Neuronal stem cell (in vitro differentiated cells): ENCODE measurements around the gene MMP17.
A peak's percentile ranks its signal among the peaks of the same experiment; 100 is the strongest.
"Not testable (repeated sequence)": the region's sequence is repeated elsewhere in the genome, so short reads cannot be mapped to it uniquely, and the experiment has no call there.

ENCODE experiments used
- DNase-seq: peaks from one replicate; pipeline ENCODE4 v3.0.0-alpha.2; 2013; ENCODE audit warnings: low spot score
- H2AFZ ChIP-seq: one replicate; pipeline ENCODE4 v1.6.1; 2013; ENCODE audit warnings: mild to moderate bottlenecking, low read length, inconsistent platforms
- H2AK5ac ChIP-seq: 2 replicates; pipeline ENCODE4 v1.6.1; 2013; ENCODE audit warnings: low read depth, mild to moderate bottlenecking, inconsistent platforms, low read length, moderate library complexity, mixed read lengths
- H2BK120ac ChIP-seq: 2 replicates; pipeline ENCODE4 v1.6.1; 2013; ENCODE audit warnings: low read depth, mild to moderate bottlenecking, inconsistent platforms, low read length, moderate library complexity, mixed read lengths
- H2BK12ac ChIP-seq: one replicate; pipeline ENCODE4 v1.6.1; 2013; ENCODE audit warnings: low read length, inconsistent platforms
- H2BK15ac ChIP-seq: 2 replicates; pipeline ENCODE4 v1.6.1; 2013; ENCODE audit warnings: mild to moderate bottlenecking, low read length, inconsistent platforms, mixed read lengths
- H2BK5ac ChIP-seq: one replicate; pipeline ENCODE4 v1.6.1; 2013; ENCODE audit warnings: inconsistent platforms, mild to moderate bottlenecking, low read length, moderate library complexity
- H3K14ac ChIP-seq: one replicate; pipeline ENCODE4 v1.6.1; 2013; ENCODE audit warnings: low read length, inconsistent platforms
- H3K18ac ChIP-seq: 2 replicates; pipeline ENCODE4 v1.6.1; 2013; ENCODE audit warnings: low read length, inconsistent platforms
- H3K23ac ChIP-seq: 2 replicates; pipeline ENCODE4 v1.6.1; 2013; ENCODE audit warnings: low read depth, mild to moderate bottlenecking, mixed read lengths, low read length, inconsistent platforms; ENCODE audit not compliant: poor library complexity
- H3K27ac ChIP-seq: replicated peaks from 3 replicates; pipeline ENCODE4 v1.5.1; 2013; ENCODE audit warnings: low read length, inconsistent platforms
- H3K27me3 ChIP-seq, 3 experiments: 2 replicates each; pipeline ENCODE4 v1.6.1; 2013; ENCODE audit warnings: low read length in 3 of 3, mild to moderate bottlenecking in 2 of 3, inconsistent platforms in 1 of 3, low read depth in 1 of 3, mixed read lengths in 1 of 3, moderate library complexity in 1 of 3; ENCODE audit not compliant: control insufficient read depth in 3 of 3, insufficient read depth in 3 of 3
- H3K36me3 ChIP-seq, 2 donors: replicated peaks in 1 of 2; 2 replicates each; pipeline ENCODE4 v1.6.1; 2013; ENCODE audit warnings: low read length in 2 of 2; ENCODE audit not compliant: control insufficient read depth in 2 of 2, insufficient read depth in 2 of 2
- H3K4ac ChIP-seq: 2 replicates; pipeline ENCODE4 v1.6.1; 2013; ENCODE audit warnings: inconsistent platforms, mild to moderate bottlenecking, low read length, moderate library complexity
- H3K4me1 ChIP-seq, 2 donors: 1 replicate in 1 of 2; 2 replicates in 1 of 2; pipeline ENCODE4 v1.6.1; 2013; ENCODE audit warnings: low read length in 2 of 2, low read depth in 1 of 2; ENCODE audit not compliant: control insufficient read depth in 2 of 2, insufficient read depth in 1 of 2
- H3K4me2 ChIP-seq: one replicate; pipeline ENCODE4 v1.6.1; 2013; ENCODE audit warnings: mild to moderate bottlenecking, low read length, inconsistent platforms; ENCODE audit not compliant: insufficient read depth, poor library complexity, severe bottlenecking
- H3K4me3 ChIP-seq, 2 donors: 2 replicates each; pipeline ENCODE4 v1.5.1; 2013; ENCODE audit warnings: low read length in 2 of 2, mild to moderate bottlenecking in 2 of 2, inconsistent platforms in 1 of 2, moderate library complexity in 1 of 2
- H3K79me1 ChIP-seq: one replicate; pipeline ENCODE4 v1.6.1; 2013; ENCODE audit warnings: low read depth, mild to moderate bottlenecking, inconsistent platforms, low read length, moderate library complexity
- H3K9ac ChIP-seq: one replicate; pipeline ENCODE4 v1.6.1; 2013; ENCODE audit warnings: mild to moderate bottlenecking, low read depth, low read length, inconsistent platforms; ENCODE audit not compliant: poor library complexity
- H3K9me3 ChIP-seq, 2 donors: replicated peaks in 1 of 2; 2 replicates each; pipeline versions ENCODE3 to v1.6.1; 2013; ENCODE audit warnings: low read length in 2 of 2, mild to moderate bottlenecking in 2 of 2, inconsistent platforms in 1 of 2, low read depth in 1 of 2, mixed read lengths in 1 of 2, moderate library complexity in 1 of 2; ENCODE audit not compliant: control insufficient read depth in 2 of 2, insufficient read depth in 1 of 2
- H4K8ac ChIP-seq: one replicate; pipeline ENCODE4 v1.6.1; 2013; ENCODE audit warnings: low read depth, mild to moderate bottlenecking, inconsistent platforms, low read length, moderate library complexity
- H4K91ac ChIP-seq: one replicate; pipeline ENCODE4 v1.6.1; 2013; ENCODE audit warnings: low read length, low read depth, mild to moderate bottlenecking, inconsistent platforms; ENCODE audit not compliant: poor library complexity
- WGBS, 2 donors: extraction: QIAGEN DNeasy Blood & Tissue Kit; methylation state at CpG; one replicate each; pipeline ENCODE4 v1.1.7; 2013; ENCODE audit warnings: missing lambda C conversion rate in 2 of 2, mixed read lengths in 1 of 2; ENCODE audit not compliant: insufficient read length in 2 of 2, insufficient replicate concordance in 1 of 2; ENCODE audit errors: extremely low coverage in 2 of 2; 5-methylcytosine and 5-hydroxymethylcytosine counted together

MMP17 gene

GRCh38 chr12:131872154-131873051, 44.2 kb downstream of the MMP17 start:
- H2AK5ac ChIP-seq, result peak overlapping the region; percentile 75
- H3K27me3 ChIP-seq, result peaks cover 0 to 10% (median 0%) of the 10 kb centered on the region in 3 experiments
- peak overlapping the region; percentile 75 for H2BK5ac ChIP-seq
- WGBS, 2 donors, result no CpG with 5 or more reads among the region's 21 CpGs
- H3K23ac ChIP-seq, result peak overlapping the region; percentile 31
- peak overlapping the region; percentile 22 for H2BK12ac ChIP-seq
- H3K4ac ChIP-seq, result no peak overlapping the region
- H3K4me2 ChIP-seq, result no peak overlapping the region
- peak overlapping the region; percentile 72 for H2BK120ac ChIP-seq
- peak overlapping the region; percentile 57 for H3K18ac ChIP-seq
- no peak for DNase-seq
- H3K4me3 ChIP-seq, result no peak overlapping the region
- H2AFZ ChIP-seq, result peak overlapping the region; percentile 64
- H4K91ac ChIP-seq, result no peak overlapping the region
- H3K9me3 ChIP-seq, result no peaks in the 10 kb centered on the region
- no peaks in the 10 kb centered on the region for H3K79me1 ChIP-seq
- no peaks in the 10 kb centered on the region for H3K36me3 ChIP-seq
- H3K27ac ChIP-seq, result no peak overlapping the region
- H4K8ac ChIP-seq, result no peak overlapping the region
- no peaks in the 10 kb centered on the region for H3K4me1 ChIP-seq
- peak overlapping the region; percentile 11 for H2BK15ac ChIP-seq
- no peak overlapping the region for H3K14ac ChIP-seq
- H3K9ac ChIP-seq, result no peak overlapping the region

DNA sequence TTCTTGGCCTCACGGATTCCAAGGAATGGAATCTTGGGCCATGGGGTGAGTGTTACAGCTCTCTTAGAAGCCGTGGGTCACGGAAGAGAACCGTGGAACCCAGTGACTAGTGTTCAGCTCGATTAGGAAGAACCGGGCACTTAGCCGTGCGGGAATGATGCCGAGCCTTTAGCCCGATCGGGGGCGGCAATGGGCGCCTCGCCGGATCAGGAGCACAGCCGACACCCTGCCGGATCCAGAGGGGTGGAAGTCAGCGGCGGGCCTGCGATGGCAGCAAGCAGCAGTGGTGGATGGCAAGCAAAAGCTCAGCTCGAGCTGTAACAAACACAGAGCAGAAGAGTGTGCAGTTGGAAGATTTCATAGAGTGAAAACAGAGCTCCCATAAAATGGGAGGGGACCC, 45.1 kb downstream of the MMP17 start:
- H4K91ac ChIP-seq, result no peak overlapping the region
- no peaks in the 10 kb centered on the region for H3K36me3 ChIP-seq
- H2BK120ac ChIP-seq, result no peak overlapping the region
- no peak overlapping the region for H3K4ac ChIP-seq
- no peak overlapping the region for H3K27ac ChIP-seq
- no peak overlapping the region for H3K4me3 ChIP-seq
- H3K14ac ChIP-seq, result no peak overlapping the region
- no peak overlapping the region for H2AFZ ChIP-seq
- H3K9me3 ChIP-seq, result no peaks in the 10 kb centered on the region
- H2BK5ac ChIP-seq, result no peak overlapping the region
- no peak overlapping the region for H4K8ac ChIP-seq
- no peak overlapping the region for H2AK5ac ChIP-seq
- H3K9ac ChIP-seq, result no peak overlapping the region
- no peak overlapping the region for H3K23ac ChIP-seq
- no peaks in the 10 kb centered on the region for H3K4me1 ChIP-seq
- H2BK12ac ChIP-seq, result no peak overlapping the region
- no peak for DNase-seq
- H3K4me2 ChIP-seq, result no peak overlapping the region
- no peak overlapping the region for H2BK15ac ChIP-seq
- peaks cover 0 to 19% (median 0%) of the 10 kb centered on the region in 3 experiments for H3K27me3 ChIP-seq
- WGBS, 2 donors, result no CpG with 5 or more reads among the region's 21 CpGs
- H3K79me1 ChIP-seq, result no peaks in the 10 kb centered on the region
- peak overlapping the region; percentile 64 for H3K18ac ChIP-seq

DNA sequence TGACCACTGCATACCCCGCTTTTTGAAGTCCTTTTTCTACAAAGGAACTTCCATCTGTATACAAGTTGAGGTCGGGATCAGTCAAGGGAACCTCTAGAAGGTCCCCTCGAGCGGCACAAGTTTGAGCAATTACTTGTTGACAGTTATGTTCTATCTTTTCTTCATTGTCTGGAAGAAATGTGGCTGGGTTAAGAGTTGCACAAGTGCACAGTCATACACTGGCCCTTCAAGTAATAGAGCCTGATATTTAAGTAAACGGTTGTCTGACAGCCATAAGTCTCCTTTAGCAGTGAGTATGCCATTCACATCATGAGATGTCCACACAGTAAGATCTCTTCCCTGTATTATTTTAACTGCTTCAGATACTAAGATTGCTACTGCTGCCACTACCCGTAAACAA, 46.8 kb downstream of the MMP17 start:
- no CpG with 5 or more reads among the region's 6 CpGs for WGBS, 2 donors
- not testable (repeated sequence) for H2BK15ac ChIP-seq

GRCh38 chr12:131877216-131877615, 49.0 kb downstream of the MMP17 start:
- peaks cover 0 to 36% (median 0%) of the 10 kb centered on the region in 3 experiments for H3K27me3 ChIP-seq

More for the DNA sequence above, 46.8 kb downstream of the MMP17 start:
- not testable (repeated sequence) for H3K4ac ChIP-seq, H2BK5ac ChIP-seq, H3K27ac ChIP-seq, H3K23ac ChIP-seq, H3K9me3 ChIP-seq, H2AFZ ChIP-seq, H3K79me1 ChIP-seq, H2BK120ac ChIP-seq, H2AK5ac ChIP-seq, H2BK12ac ChIP-seq, H3K4me3 ChIP-seq, H3K36me3 ChIP-seq, H3K18ac ChIP-seq, H4K91ac ChIP-seq, H4K8ac ChIP-seq, H3K4me2 ChIP-seq, H3K9ac ChIP-seq, H3K4me1 ChIP-seq, DNase-seq, H3K14ac ChIP-seq
- H3K27me3 ChIP-seq, result peaks cover 0 to 31% (median 0%) of the 10 kb centered on the region in 3 experiments

More at GRCh38 chr12:131877216-131877615, 49.0 kb downstream of the MMP17 start:
- not testable (repeated sequence) for H4K8ac ChIP-seq, H3K18ac ChIP-seq, H3K4ac ChIP-seq, H3K27ac ChIP-seq, H3K36me3 ChIP-seq, H3K4me3 ChIP-seq, H3K14ac ChIP-seq, H2BK15ac ChIP-seq, H3K9me3 ChIP-seq, H2BK5ac ChIP-seq, H2BK120ac ChIP-seq, H2AFZ ChIP-seq, H3K4me1 ChIP-seq, H4K91ac ChIP-seq, H3K4me2 ChIP-seq, H3K9ac ChIP-seq, H3K79me1 ChIP-seq, H2AK5ac ChIP-seq, H3K23ac ChIP-seq, H2BK12ac ChIP-seq, DNase-seq
- WGBS, 2 donors, result no CpG with 5 or more reads among the region's 10 CpGs
